ENCODE data around the gene HAUS3.

The HAUS3 gene

DNA sequence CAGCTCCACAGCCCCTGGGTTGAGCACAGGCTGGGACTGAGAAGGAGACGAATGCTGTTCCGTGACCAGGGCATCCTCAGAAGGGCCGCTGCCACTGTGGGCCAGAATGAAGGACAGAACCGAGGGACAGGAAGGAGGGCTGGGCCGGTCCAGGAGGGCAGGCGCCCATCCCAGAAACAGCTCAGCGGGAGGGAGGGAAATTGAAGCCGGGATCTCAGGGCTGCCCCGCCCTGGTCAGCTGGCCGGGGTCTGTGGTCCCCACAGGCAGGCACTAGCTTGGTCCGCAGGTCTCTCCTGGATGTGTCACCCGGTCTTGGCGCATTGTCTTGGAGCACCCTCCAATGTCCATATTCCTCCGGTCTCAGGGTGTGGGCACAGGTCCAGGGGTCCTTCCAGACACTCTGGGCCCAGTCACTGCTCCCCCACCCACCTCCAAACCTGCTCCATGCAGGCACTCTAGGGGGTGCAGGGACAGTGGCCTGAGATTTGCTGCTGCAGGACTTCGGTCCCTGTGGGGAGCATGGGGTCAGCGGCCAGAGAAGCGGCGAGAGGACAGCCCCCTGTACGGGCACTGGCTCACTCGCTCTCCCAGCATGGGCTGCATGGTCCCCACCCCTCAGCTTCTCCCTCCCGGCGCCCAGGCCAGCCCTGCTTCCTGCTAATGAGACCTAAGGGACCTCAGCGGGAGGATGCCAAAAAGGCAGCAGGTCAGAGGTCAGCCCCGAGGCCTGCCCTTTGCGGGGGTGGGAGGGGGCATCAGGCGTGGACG lies 43.9 kb upstream of the HAUS3 start:
- TF ChIP-seq ISL1 (CRISPR knock-in tag; IDR thresholded peaks at IDR 0.05): no peak
- no peak for TF ChIP-seq ESRRG (CRISPR knock-in tag; IDR thresholded peaks at IDR 0.05)
- TF ChIP-seq, protein P1, sequence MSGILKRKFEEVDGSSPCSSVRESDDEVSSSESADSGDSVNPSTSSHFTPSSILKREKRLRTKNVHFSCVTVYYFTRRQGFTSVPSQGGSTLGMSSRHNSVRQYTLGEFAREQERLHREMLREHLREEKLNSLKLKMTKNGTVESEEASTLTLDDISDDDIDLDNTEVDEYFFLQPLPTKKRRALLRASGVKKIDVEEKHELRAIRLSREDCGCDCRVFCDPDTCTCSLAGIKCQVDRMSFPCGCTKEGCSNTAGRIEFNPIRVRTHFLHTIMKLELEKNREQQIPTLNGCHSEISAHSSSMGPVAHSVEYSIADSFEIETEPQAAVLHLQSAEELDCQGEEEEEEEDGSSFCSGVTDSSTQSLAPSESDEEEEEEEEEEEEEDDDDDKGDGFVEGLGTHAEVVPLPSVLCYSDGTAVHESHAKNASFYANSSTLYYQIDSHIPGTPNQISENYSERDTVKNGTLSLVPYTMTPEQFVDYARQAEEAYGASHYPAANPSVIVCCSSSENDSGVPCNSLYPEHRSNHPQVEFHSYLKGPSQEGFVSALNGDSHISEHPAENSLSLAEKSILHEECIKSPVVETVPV (CRISPR knock-in tag; IDR thresholded peaks at IDR 0.05): no peak
- TF ChIP-seq CSDC2 (CRISPR knock-in tag; IDR thresholded peaks at IDR 0.05): no peak
- TF ChIP-seq ZFP3 (CRISPR knock-in tag; IDR thresholded peaks at IDR 0.05): no peak
- TF ChIP-seq TCF4 (CRISPR knock-in tag; IDR thresholded peaks at IDR 0.05; ENCODE audit: borderline replicate concordance): no peak
- TF ChIP-seq ARNTL (CRISPR knock-in tag; IDR thresholded peaks at IDR 0.05; ENCODE audit: borderline replicate concordance, low read depth): no peak
- no peak for TF ChIP-seq OSR1 (CRISPR knock-in tag; IDR thresholded peaks at IDR 0.05)
- ATAC-seq: no peak

DNA sequence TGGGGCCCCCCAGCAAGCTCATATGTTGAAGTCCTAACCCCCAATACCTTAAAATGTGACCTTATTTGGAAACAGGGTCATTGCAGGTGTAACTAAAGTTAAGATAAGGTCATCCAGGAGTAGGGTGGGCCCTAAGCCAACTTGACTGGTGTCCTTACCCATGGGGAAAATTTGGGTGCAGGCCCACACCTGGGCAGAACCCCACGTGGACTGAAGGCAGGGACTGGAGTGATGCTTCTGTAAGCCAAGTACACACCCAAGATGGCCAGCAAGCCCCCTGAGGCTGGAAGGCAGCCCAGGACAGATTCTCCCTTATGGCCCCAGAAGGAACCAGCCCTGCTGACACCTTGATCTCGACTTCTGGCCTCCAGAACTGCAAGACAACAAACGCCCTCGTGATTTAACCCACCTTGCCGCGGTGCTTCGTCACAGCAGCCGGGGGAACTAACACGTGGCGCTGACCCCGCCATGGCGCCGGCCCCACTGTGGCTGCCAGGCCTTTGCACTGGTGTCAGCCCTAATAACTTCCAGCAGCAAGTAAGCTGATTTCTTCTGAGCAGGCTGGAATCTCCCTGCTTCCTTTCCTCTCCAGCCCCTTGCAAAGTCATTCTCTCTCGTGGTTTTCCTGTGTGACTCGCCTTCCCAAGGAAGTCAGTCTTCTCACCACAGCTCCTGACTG lies 43.2 kb upstream of the HAUS3 start:
- peak; percentile 26; the same call in 2 of the 3 replicates for ATAC-seq
- no peak for TF ChIP-seq ZFP30 (CRISPR knock-in tag; IDR thresholded peaks at IDR 0.05)
- no peak for TF ChIP-seq ZC3H10 (CRISPR knock-in tag; IDR thresholded peaks at IDR 0.05)
- TF ChIP-seq ZFP3 (CRISPR knock-in tag; IDR thresholded peaks at IDR 0.05): no peak
- no peak for TF ChIP-seq GLIS3 (CRISPR knock-in tag; IDR thresholded peaks at IDR 0.05)
- TF ChIP-seq, protein P2, sequence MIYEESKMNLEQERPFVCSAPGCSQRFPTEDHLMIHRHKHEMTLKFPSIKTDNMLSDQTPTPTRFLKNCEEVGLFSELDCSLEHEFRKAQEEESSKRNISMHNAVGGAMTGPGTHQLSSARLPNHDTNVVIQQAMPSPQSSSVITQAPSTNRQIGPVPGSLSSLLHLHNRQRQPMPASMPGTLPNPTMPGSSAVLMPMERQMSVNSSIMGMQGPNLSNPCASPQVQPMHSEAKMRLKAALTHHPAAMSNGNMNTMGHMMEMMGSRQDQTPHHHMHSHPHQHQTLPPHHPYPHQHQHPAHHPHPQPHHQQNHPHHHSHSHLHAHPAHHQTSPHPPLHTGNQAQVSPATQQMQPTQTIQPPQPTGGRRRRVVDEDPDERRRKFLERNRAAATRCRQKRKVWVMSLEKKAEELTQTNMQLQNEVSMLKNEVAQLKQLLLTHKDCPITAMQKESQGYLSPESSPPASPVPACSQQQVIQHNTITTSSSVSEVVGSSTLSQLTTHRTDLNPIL (CRISPR knock-in tag; IDR thresholded peaks at IDR 0.05; ENCODE audit: low read depth): no peak
- no peak for TF ChIP-seq ZNF8 (CRISPR knock-in tag; IDR thresholded peaks at IDR 0.05)
- TF ChIP-seq PPARA (CRISPR knock-in tag; IDR thresholded peaks at IDR 0.05; ENCODE audit: borderline replicate concordance): no peak
- TF ChIP-seq ZNF565 (CRISPR knock-in tag; conservative IDR thresholded peaks at IDR 0.05; ENCODE audit: low read depth): no peak
- no peak for TF ChIP-seq ISL1 (CRISPR knock-in tag; IDR thresholded peaks at IDR 0.05)
- TF ChIP-seq, protein P3, sequence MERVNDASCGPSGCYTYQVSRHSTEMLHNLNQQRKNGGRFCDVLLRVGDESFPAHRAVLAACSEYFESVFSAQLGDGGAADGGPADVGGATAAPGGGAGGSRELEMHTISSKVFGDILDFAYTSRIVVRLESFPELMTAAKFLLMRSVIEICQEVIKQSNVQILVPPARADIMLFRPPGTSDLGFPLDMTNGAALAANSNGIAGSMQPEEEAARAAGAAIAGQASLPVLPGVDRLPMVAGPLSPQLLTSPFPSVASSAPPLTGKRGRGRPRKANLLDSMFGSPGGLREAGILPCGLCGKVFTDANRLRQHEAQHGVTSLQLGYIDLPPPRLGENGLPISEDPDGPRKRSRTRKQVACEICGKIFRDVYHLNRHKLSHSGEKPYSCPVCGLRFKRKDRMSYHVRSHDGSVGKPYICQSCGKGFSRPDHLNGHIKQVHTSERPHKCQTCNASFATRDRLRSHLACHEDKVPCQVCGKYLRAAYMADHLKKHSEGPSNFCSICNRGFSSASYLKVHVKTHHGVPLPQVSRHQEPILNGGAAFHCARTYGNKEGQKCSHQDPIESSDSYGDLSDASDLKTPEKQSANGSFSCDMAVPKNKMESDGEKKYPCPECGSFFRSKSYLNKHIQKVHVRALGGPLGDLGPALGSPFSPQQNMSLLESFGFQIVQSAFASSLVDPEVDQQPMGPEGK (CRISPR knock-in tag; IDR thresholded peaks at IDR 0.05; ENCODE audit: borderline replicate concordance): no peak
- TF ChIP-seq TCF4 (CRISPR knock-in tag; IDR thresholded peaks at IDR 0.05; ENCODE audit: borderline replicate concordance): no peak
- TF ChIP-seq, protein P4, sequence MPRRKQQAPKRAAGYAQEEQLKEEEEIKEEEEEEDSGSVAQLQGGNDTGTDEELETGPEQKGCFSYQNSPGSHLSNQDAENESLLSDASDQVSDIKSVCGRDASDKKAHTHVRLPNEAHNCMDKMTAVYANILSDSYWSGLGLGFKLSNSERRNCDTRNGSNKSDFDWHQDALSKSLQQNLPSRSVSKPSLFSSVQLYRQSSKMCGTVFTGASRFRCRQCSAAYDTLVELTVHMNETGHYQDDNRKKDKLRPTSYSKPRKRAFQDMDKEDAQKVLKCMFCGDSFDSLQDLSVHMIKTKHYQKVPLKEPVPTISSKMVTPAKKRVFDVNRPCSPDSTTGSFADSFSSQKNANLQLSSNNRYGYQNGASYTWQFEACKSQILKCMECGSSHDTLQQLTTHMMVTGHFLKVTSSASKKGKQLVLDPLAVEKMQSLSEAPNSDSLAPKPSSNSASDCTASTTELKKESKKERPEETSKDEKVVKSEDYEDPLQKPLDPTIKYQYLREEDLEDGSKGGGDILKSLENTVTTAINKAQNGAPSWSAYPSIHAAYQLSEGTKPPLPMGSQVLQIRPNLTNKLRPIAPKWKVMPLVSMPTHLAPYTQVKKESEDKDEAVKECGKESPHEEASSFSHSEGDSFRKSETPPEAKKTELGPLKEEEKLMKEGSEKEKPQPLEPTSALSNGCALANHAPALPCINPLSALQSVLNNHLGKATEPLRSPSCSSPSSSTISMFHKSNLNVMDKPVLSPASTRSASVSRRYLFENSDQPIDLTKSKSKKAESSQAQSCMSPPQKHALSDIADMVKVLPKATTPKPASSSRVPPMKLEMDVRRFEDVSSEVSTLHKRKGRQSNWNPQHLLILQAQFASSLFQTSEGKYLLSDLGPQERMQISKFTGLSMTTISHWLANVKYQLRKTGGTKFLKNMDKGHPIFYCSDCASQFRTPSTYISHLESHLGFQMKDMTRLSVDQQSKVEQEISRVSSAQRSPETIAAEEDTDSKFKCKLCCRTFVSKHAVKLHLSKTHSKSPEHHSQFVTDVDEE (CRISPR knock-in tag; IDR thresholded peaks at IDR 0.05): no peak
- no peak for TF ChIP-seq ESRRG (CRISPR knock-in tag; IDR thresholded peaks at IDR 0.05)
- no peak for TF ChIP-seq OSR1 (CRISPR knock-in tag; IDR thresholded peaks at IDR 0.05)
- TF ChIP-seq SNAI2 (CRISPR knock-in tag; IDR thresholded peaks at IDR 0.05): no peak
- TF ChIP-seq RARB (CRISPR knock-in tag; IDR thresholded peaks at IDR 0.05): no peak
- no peak for TF ChIP-seq TOX (CRISPR knock-in tag; IDR thresholded peaks at IDR 0.05; ENCODE audit: borderline replicate concordance)
- TF ChIP-seq CSDC2 (CRISPR knock-in tag; IDR thresholded peaks at IDR 0.05): no peak
- TF ChIP-seq ZNF70 (CRISPR knock-in tag; IDR thresholded peaks at IDR 0.05): no peak

Measured in SK-N-SH treated with all-trans-retinoic acid at 6 μM for 48 hours (cell line).